ENCODE results near the gene TEPSIN.

TEPSIN gene

DNA sequence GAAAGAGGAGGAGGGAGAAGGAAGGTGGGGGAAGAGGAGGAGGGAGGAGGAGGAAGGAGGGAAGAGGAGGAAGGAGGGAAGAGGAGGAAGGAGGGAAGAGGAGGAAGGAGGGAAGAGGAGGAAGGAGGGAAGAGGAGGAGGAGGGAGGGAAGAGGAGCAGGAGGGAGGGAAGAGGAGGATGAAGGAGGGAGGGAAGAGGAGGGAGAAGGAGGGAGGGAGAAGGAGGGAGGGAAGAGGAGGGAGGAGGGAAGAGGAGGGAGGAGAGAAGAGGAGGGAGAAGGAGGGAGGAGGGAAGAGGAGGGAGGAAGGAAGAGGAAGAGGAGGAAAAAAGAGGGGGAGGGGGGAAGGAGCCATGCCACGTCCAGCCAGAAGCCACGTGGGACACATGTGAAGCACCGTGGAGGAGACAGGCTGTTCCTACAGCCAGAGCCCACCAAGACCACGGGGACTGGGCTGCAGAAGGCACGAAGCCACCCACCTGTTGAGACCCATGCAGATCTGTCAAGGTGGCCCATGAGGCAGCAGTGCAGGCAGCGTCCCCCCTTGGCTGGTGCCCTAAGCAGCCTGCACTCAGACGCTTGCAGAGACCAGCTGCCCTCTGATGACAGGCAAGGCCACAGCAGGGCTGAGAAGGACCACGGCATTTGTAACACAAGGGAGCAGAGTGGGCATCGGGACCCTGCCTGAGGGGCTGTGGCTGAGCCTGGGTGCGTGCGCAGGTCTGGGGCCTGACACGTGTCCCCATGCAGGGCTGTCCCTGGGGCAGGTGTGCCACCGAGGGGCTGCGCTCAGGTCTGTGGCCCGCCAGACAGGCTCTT is 10.6 kb upstream of the TEPSIN start:
- no peak for FAIRE-seq

GRCh38 chr17:81248649-81249048 is 9.8 kb upstream of the TEPSIN start:
- no peak for FAIRE-seq

GRCh38 chr17:81247339-81247990 is 8.6 kb upstream of the TEPSIN start:
- FAIRE-seq, result no peak

DNA sequence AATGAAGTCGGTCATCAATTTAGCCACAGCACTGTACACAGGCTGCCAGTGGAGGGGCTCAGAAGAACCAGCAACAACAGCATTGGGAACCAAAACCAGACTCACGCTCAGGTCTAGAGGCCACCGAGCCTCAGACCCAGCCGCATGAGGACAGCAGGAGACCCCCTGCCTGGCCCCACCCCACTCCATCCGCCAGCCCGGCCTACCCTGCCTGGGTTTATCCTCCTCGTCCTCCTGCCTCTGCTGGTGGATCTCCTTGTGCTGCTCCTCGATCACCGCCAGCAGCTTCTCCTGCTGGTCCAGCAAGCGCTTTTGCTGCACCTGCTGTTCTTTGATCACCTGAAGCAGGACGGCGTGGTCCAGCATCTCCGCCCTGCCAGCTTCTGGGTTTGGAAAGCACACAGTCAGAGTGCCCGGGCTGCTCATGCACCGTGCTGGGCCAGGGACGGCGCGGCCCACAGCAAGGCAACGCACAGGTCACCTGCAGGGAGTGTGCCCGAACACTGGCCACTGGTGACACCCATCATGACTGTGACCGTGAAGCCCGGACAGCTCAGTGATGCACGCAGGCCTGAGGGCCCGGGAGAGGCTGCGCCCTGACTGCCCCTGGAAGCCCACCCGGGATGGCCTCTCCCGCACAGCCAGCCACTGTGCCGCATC is 8.0 kb upstream of the TEPSIN start:
- FAIRE-seq, result no peak

GRCh38 chr17:81246343-81246670 is 7.5 kb upstream of the TEPSIN start:
- no peak for FAIRE-seq

- no peak for FAIRE-seq
Measured at GRCh38 chr17:81245665-81246342, 6.9 kb upstream of the TEPSIN start.

DNA sequence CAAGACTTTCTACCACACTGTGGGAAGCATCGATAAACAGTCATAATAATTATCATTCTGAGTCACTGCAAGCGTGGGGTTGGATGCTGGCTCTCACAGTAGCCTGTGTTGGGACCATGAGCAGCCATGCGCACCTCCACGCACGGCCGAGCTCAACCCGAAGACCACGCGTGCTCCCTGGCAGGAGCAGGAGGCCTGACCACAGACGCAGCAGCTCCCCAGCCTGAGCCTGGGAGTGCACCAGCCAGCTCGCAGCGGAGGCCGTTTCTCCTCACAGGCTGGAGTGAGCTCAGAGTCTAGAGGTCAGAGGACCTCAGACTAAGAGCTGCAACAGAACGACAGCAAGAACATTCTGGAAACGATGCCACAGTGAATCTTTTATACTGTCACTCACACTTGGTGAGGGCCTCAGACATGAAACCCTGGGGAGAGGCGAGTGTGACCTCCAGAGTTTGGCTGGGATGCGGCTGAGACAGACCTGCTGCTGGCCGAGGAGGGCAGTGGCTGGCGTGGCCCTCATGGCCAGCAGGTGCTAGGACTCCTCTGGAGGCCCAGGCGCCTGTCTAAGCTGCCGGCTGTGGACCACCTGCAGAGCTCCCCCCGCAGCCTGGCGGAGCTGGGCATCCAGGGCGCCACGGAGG is 6.3 kb upstream of the TEPSIN start:
- no peak for FAIRE-seq

GRCh38 chr17:81244358-81245023 is 5.6 kb upstream of the TEPSIN start:
- FAIRE-seq, result no peak

GRCh38 chr17:81243333-81243664 is 4.4 kb upstream of the TEPSIN start:
- no peak for FAIRE-seq

DNA sequence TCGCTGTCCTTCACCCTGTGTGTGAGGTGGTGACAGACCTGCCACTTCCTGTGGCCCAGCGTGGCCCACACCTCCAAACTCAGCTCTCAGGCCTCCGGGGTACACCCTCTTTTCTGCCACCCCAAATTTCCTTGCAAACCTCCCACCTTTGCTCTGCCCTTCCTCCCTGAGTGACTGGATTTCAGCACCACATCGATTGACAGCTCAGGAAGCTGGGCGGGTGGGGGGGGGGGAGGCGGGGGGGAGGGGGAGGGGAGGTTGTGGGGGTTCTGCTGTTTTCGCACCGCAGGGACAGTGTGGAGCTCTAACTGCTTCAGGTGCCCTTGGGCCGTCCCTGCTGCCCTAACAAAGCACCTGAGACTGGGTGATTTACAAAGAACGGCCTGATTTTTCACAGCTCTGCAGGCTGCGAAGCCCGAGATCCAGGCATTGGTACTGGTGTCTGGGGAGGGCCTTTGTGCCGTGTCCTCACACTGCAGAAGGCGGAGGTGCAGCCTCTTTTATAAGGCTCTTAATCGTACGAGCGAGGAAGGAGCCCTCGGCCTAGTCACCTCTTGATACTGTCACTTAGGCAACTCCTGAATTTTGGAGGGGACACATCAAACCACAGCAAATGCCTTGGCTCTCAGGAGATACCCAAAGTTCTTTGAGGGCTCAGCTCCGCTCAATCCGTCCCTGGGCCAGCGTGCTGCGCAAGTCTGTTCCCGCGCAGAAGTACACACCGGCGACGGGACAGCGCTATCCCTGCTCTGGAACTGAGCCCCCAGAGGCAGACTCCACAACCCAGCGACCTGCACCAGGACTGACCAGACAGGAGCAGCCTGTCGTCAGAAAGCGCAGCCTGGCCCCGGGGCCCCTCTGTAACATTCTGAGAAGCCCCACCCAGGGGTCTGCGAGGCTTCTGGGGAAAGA is 3.8 kb upstream of the TEPSIN start:
- FAIRE-seq, result no peak

DNA sequence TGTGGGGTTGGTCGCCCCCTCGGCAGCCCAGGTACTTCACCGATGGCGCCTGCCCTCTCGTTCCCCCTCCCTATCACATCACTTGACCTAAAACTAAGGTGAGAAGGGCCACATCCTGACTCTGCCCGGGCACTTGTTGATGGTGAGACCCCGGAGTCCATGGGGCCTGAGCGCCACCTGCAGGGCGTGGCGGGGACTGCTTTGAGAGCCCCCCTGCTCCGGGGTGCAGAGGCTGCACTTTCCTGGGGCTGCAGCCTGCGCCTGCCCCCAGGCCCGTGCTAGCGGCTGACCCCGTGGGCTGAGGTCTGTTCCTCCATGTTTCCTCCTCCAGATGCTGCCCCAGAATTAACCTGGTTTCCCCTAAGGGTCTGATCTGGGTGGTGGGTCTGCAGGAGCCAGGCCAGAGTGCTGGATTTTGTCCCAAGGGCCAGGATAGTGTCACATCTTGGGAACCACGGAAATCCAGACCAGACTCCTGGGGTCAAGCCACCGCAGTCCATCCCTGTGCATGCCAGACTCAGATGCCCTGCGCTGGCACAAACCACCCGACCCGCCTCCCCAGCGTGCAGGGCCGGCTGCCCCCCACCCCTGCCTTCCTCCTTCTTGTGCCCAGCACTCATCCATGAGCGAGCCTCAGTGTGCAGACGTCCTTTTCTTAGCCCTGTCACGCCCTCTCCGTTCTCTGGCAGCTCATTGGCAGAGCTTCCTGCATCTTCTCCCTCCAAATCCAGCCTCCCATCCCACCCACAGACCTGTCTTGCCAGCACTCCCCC is 3.0 kb upstream of the TEPSIN start:
- FAIRE-seq, result no peak

GRCh38 chr17:81241203-81241602 is 2.3 kb upstream of the TEPSIN start:
- no peak for FAIRE-seq

DNA sequence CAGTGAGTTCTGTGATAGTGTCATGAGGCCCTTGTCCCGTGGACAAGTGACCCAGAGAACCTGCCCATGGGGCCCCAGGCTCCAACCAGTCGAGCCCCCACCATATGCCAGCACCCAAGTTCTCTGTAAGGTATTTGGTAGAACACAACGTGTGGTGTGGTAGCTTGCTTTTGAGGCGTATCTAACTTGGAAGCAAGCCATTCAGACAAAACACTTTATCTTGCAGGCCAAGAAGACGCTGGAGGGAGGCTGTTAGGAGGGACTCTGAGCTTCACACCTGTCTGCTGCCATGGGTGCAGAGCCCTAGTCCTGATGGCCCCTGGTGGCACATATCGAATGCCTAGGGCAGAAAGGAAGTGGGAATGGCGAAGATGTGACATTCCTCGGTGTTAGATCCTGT is 1.9 kb upstream of the TEPSIN start:
- FAIRE-seq, result no peak

GRCh38 chr17:81239714-81240555 is 1.1 kb upstream of the TEPSIN start:
- no peak for FAIRE-seq

DNA sequence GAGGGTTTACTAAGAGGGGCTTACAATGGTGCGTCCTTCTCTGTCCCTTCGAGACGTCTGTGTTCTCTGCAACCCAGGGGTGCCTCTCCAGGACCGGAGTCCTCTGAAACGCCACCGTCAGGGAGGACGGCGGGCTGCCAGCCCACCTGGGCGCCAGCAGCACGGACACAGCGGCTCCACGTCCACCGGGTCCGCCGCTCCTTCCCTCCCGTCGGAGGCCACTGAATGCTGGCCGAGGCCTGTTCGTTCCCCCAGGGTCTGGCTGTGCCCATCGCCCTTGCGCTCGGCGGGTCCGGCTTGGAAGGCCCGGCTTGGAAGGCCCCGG is 403 bp downstream of the TEPSIN start:
- no peak for FAIRE-seq

DNA sequence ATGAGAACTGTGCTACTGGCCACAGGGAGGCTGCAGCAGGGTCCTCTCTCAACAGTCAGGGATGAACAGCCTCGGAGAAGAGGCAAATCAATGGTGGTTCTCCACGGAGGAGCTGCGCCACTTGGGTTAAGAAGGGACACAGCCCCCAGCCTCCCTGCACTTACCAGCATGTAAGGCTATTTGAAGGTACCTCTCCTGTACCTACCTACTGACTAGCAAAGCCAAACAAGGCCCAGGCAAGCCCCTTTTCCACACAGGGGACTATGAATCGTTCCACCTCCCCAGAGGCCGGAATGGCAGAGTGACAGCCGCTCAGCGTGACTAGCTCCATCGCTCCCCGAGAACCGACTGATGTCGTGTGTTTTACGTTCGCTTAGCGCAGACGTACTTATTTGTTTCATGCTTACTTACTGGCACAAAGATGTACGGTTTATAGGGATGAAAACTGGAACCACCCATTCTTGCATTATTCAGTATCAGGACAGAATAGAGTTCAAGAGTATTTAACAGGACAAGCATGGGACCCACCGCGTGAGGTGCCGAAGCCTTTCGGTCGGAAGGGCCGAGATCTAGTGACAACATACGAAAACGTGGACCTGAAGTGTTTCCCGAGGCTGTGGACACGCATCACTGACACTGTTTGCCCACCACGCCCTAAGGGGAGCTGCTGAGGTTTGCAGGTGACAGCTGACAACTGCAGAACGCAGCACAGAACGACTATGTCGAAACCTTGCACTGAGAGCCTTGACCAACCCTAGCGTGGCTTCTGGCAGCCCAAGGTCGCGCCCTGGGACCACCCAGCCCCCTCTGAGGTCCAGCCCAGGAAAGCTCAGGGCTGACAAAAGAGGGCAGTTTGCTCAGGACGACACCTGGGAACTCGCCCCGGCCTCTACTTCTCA is 1.0 kb downstream of the TEPSIN start:
- no peak for FAIRE-seq

- FAIRE-seq, result no peak
Measured at GRCh38 chr17:81236784-81237183, 2.1 kb downstream of the TEPSIN start.

- FAIRE-seq, result no peak
Measured at GRCh38 chr17:81235822-81236740, 2.8 kb downstream of the TEPSIN start.

All from TTC549 (cell line).